Fibroblast of lung (primary cell): ENCODE measurements around the gene THBS4.

ENCODE experiments used
- EZH2 ChIP-seq: IDR thresholded peaks from 2 replicates; pipeline ENCODE4 v1.5.1; 2012; ENCODE audit warnings: low read length, control low read depth, mild to moderate bottlenecking; ENCODE audit errors: missing control alignments
- TF ChIP-seq, protein P1 (sequence below), 2 donors: IDR thresholded peaks in 1 of 2; conservative IDR thresholded peaks in 1 of 2; 1 replicate in 1 of 2; 2 replicates in 1 of 2; pipeline ENCODE4 v1.5.1; 2011 to 2012; ENCODE audit warnings: low read length in 2 of 2, control low read depth in 1 of 2, inconsistent platforms in 1 of 2, low read depth in 1 of 2, mild to moderate bottlenecking in 1 of 2

- TF ChIP-seq, protein P1, sequence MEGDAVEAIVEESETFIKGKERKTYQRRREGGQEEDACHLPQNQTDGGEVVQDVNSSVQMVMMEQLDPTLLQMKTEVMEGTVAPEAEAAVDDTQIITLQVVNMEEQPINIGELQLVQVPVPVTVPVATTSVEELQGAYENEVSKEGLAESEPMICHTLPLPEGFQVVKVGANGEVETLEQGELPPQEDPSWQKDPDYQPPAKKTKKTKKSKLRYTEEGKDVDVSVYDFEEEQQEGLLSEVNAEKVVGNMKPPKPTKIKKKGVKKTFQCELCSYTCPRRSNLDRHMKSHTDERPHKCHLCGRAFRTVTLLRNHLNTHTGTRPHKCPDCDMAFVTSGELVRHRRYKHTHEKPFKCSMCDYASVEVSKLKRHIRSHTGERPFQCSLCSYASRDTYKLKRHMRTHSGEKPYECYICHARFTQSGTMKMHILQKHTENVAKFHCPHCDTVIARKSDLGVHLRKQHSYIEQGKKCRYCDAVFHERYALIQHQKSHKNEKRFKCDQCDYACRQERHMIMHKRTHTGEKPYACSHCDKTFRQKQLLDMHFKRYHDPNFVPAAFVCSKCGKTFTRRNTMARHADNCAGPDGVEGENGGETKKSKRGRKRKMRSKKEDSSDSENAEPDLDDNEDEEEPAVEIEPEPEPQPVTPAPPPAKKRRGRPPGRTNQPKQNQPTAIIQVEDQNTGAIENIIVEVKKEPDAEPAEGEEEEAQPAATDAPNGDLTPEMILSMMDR (conservative IDR thresholded peaks at IDR 0.05 in 1 of 2, IDR thresholded peaks at IDR 0.05 in 1 of 2; ENCODE audit: low read depth in 1 of 2, low read length in 2 of 2), result no peak
- no peak for TF ChIP-seq EZH2
Observed at GRCh38 chr5:80125022-80125961, 90.1 kb downstream of the THBS4 start.
